ENCODE results near the gene SLC2A4RG. TPM values are rescaled to one million over a fixed set of nuclear protein-coding genes. Genes with fewer than 3 reads are reported as not detected.

SLC2A4RG gene
- total and polyA plus RNA-seq, 2 of the 13 experiments (the other 11 are each of a cell fraction or from before 2014, with no cell fraction given): 91.4 to 95.9 TPM

GRCh38 chr20:63736893-63737694, 2.5 kb upstream of the SLC2A4RG start (continued):
- TF ChIP-seq SMAD9 (CRISPR knock-in tag; IDR thresholded peaks at IDR 0.05) (no peak), ZBTB7A (CRISPR knock-in tag; IDR thresholded peaks at IDR 0.05) (peak; percentile 88; the same call in 1 of the 2 replicates), PLRG1 (conservative IDR thresholded peaks at IDR 0.05) (no peak), FOSL1 (CRISPR knock-in tag; IDR thresholded peaks at IDR 0.05; ENCODE audit: borderline replicate concordance) (no peak), IKZF4 (CRISPR knock-in tag; IDR thresholded peaks at IDR 0.05; ENCODE audit: borderline replicate concordance, low read depth, not compliant biosample characterization) (peak; percentile 49), ZNF446 (CRISPR knock-in tag; IDR thresholded peaks at IDR 0.05) (no peak), RBM22 (optimal IDR thresholded peaks at IDR 0.05; ENCODE audit: low read length) (peak; percentile 87), ZNF691 (CRISPR knock-in tag; IDR thresholded peaks at IDR 0.05; ENCODE audit: borderline replicate concordance, low read depth) (peak; percentile 67; the same call in 1 of the 2 replicates), PRMT3 (CRISPR knock-in tag; IDR thresholded peaks at IDR 0.05; ENCODE audit: borderline replicate concordance, low read depth) (no peak), MAZ (IDR thresholded peaks at IDR 0.05; ENCODE audit: borderline replicate concordance, low read depth, low read length) (no peak), MAZ (CRISPR knock-in tag; IDR thresholded peaks at IDR 0.05; ENCODE audit: low read depth) (peak; percentile 6; the same call in 1 of the 2 replicates), NBN (conservative IDR thresholded peaks at IDR 0.05) (no peak), ATAD3A (CRISPR knock-in tag; IDR thresholded peaks at IDR 0.05) (no peak), ZSCAN21 (CRISPR knock-in tag; IDR thresholded peaks at IDR 0.05; ENCODE audit: borderline replicate concordance) (no peak; the same call in 1 of the 2 replicates), ZFP36 (IDR thresholded peaks at IDR 0.05; ENCODE audit: borderline replicate concordance, low read depth, low read length, partially characterized antibody) (no peak), CCAR2 (optimal IDR thresholded peaks at IDR 0.05; ENCODE audit: low read depth, low read length) (no peak), ZNF225 (CRISPR knock-in tag; IDR thresholded peaks at IDR 0.05) (no peak), ZNF33A (CRISPR knock-in tag; IDR thresholded peaks at IDR 0.05; ENCODE audit: borderline replicate concordance) (no peak)
- TF ChIP-seq, protein P1, sequence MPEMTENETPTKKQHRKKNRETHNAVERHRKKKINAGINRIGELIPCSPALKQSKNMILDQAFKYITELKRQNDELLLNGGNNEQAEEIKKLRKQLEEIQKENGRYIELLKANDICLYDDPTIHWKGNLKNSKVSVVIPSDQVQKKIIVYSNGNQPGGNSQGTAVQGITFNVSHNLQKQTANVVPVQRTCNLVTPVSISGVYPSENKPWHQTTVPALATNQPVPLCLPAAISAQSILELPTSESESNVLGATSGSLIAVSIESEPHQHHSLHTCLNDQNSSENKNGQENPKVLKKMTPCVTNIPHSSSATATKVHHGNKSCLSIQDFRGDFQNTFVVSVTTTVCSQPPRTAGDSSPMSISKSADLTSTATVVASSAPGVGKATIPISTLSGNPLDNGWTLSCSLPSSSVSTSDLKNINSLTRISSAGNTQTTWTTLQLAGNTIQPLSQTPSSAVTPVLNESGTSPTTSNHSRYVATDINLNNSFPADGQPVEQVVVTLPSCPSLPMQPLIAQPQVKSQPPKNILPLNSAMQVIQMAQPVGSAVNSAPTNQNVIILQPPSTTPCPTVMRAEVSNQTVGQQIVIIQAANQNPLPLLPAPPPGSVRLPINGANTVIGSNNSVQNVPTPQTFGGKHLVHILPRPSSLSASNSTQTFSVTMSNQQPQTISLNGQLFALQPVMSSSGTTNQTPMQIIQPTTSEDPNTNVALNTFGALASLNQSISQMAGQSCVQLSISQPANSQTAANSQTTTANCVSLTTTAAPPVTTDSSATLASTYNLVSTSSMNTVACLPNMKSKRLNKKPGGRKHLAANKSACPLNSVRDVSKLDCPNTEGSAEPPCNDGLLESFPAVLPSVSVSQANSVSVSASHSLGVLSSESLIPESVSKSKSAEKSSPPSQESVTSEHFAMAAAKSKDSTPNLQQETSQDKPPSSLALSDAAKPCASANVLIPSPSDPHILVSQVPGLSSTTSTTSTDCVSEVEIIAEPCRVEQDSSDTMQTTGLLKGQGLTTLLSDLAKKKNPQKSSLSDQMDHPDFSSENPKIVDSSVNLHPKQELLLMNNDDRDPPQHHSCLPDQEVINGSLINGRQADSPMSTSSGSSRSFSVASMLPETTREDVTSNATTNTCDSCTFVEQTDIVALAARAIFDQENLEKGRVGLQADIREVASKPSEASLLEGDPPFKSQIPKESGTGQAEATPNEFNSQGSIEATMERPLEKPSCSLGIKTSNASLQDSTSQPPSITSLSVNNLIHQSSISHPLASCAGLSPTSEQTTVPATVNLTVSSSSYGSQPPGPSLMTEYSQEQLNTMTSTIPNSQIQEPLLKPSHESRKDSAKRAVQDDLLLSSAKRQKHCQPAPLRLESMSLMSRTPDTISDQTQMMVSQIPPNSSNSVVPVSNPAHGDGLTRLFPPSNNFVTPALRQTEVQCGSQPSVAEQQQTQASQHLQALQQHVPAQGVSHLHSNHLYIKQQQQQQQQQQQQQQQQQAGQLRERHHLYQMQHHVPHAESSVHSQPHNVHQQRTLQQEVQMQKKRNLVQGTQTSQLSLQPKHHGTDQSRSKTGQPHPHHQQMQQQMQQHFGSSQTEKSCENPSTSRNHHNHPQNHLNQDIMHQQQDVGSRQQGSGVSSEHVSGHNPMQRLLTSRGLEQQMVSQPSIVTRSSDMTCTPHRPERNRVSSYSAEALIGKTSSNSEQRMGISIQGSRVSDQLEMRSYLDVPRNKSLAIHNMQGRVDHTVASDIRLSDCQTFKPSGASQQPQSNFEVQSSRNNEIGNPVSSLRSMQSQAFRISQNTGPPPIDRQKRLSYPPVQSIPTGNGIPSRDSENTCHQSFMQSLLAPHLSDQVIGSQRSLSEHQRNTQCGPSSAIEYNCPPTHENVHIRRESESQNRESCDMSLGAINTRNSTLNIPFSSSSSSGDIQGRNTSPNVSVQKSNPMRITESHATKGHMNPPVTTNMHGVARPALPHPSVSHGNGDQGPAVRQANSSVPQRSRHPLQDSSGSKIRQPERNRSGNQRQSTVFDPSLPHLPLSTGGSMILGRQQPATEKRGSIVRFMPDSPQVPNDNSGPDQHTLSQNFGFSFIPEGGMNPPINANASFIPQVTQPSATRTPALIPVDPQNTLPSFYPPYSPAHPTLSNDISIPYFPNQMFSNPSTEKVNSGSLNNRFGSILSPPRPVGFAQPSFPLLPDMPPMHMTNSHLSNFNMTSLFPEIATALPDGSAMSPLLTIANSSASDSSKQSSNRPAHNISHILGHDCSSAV (CRISPR knock-in tag; IDR thresholded peaks at IDR 0.05; ENCODE audit: borderline replicate concordance): no peak

Data from HepG2 (cell line).